ENCODE data around the gene DNA2.

The DNA2 gene

GRCh38 chr10:68499544-68499943 lies 27.8 kb upstream of the DNA2 start:
- TF ChIP-seq, protein P1, sequence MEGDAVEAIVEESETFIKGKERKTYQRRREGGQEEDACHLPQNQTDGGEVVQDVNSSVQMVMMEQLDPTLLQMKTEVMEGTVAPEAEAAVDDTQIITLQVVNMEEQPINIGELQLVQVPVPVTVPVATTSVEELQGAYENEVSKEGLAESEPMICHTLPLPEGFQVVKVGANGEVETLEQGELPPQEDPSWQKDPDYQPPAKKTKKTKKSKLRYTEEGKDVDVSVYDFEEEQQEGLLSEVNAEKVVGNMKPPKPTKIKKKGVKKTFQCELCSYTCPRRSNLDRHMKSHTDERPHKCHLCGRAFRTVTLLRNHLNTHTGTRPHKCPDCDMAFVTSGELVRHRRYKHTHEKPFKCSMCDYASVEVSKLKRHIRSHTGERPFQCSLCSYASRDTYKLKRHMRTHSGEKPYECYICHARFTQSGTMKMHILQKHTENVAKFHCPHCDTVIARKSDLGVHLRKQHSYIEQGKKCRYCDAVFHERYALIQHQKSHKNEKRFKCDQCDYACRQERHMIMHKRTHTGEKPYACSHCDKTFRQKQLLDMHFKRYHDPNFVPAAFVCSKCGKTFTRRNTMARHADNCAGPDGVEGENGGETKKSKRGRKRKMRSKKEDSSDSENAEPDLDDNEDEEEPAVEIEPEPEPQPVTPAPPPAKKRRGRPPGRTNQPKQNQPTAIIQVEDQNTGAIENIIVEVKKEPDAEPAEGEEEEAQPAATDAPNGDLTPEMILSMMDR (IDR thresholded peaks at IDR 0.05): no peak

DNA sequence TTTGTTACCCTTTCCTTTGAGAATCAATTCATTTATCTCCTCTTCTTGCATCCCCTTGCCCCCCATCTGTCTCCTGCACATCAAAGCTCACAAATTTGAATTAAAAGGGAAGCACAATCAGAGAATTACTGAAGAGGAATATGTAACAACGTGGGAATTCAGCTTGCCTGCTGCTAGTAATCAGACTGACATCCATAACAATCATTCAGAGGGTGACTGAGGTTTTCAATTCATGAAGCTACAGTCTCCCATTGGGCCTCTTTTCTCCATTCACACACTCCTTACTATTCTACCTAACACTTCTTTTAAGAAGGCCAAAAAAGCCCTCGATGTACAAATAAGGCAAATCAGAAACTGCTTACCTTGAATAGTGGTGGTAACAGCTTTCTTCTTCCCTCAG lies 24.3 kb upstream of the DNA2 start:
- TF ChIP-seq, protein P1 (IDR thresholded peaks at IDR 0.05): no peak

DNA sequence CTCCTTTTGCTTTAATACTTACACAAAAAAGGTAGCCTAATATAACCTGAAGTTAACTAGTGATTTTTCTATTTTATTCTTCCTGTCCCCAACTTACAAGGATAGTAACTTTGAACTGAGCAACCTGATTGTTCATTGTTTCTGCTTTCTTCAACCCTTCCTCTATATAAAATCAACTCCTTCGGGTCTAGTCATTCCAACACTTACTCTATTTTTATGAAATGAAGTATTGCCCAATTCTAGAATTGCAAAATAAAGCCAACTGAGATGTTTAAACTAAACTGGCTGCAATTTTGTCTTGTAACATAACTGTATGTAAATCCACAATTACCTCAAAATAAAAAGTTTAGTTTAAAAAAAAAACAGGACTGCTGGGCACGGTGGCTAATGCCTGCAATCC lies 20.3 kb upstream of the DNA2 start:
- TF ChIP-seq, protein P1 (IDR thresholded peaks at IDR 0.05): no peak

- TF ChIP-seq, protein P1 (IDR thresholded peaks at IDR 0.05): no peak
These were observed 18.1 kb upstream of the DNA2 start for GRCh38 chr10:68489919-68490318.

- TF ChIP-seq, protein P1 (IDR thresholded peaks at IDR 0.05): no peak
These were observed 2.2 kb upstream of the DNA2 start for GRCh38 chr10:68474021-68474420.

DNA sequence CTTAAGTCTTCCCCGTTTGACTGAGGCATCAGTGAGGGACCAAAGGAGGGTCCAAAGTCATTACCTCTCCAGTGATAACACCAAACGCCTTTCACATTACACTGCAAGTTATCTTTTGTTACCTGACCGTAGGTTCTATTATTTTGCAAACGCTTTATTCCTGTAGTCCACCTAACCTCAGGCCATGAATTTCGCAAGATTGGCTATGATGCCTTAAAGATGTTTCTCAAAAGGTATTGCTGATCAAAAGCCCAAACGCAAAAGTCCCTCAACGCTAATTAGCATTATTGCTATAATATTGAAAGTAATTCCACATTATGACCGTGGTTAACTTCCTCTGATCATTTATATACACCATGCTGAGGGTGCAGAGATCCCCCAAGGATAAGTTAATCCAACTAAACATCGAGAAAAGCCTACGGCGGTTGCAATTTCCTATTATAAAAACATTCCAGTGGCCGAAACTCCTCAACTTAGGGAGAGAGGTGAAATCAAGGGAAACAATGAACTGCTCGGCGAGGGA lies 649 bp downstream of the DNA2 start:
- TF ChIP-seq, protein P1 (IDR thresholded peaks at IDR 0.05): no peak

- TF ChIP-seq, protein P1 (IDR thresholded peaks at IDR 0.05): no peak
These were observed 1.5 kb downstream of the DNA2 start for GRCh38 chr10:68470300-68470699.

DNA sequence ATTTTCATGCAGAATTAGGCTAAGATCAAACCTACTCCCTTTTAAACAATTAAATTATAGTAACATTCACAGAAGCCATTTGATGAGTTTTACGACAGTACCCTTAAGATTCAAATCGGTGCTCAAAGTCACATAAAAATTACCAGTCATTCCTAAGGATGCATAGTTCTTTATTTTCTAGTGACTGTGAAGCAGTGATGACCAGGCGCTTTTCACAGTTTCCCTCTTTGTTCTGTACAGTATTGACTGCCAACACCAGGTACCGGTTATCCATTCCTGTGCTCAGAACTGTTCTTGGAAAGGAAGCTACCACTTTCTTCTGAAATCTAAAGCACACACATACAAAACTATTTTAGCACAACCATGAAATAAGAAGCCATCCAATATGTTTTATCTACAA lies 1.9 kb downstream of the DNA2 start:
- TF ChIP-seq, protein P1 (IDR thresholded peaks at IDR 0.05): no peak

All from LNCAP (cell line).